D721Med (cell line): Measurements from ENCODE around the gene STAT3.
"Not testable (repeated sequence)": the region's sequence is repeated elsewhere in the genome, so short reads cannot be mapped to it uniquely, and the experiment has no call there.

Source experiments
- DNase-seq: peaks from one replicate; pipeline ENCODE4 v3.0.0; 2011; ENCODE audit warnings: low spot score; ENCODE audit not compliant: insufficient read length
- FAIRE-seq: peaks from 2 replicates; lab custom pipeline; 2011; peaks lifted over from hg19 to GRCh38; lab: Jason Lieb, UNC
- CTCF ChIP-seq: IDR thresholded peaks from 2 replicates; pipeline ENCODE4 v1.5.1; 2012; ENCODE audit warnings: mild to moderate bottlenecking, control low read depth; ENCODE audit not compliant: insufficient read depth; ENCODE audit errors: missing control alignments

The STAT3 gene

GRCh38 chr17:42304187-42305030 is 83.8 kb downstream of the STAT3 start:
- FAIRE-seq = no peak
- TF ChIP-seq CTCF = no peak
- no peak for DNase-seq

GRCh38 chr17:42303694-42304093 is 84.5 kb downstream of the STAT3 start:
- TF ChIP-seq CTCF = no peak
- DNase-seq (no peak), FAIRE-seq (no peak)

- no peak for TF ChIP-seq CTCF
- DNase-seq = no peak
- no peak for FAIRE-seq
These were observed 87.2 kb downstream of the STAT3 start for GRCh38 chr17:42301022-42301421.

- not testable (repeated sequence) for FAIRE-seq, DNase-seq
These were observed 88.3 kb downstream of the STAT3 start for GRCh38 chr17:42299913-42300312.

- not testable (repeated sequence) for DNase-seq, FAIRE-seq
These were observed 88.9 kb downstream of the STAT3 start for GRCh38 chr17:42299361-42299760.

- not testable (repeated sequence) for FAIRE-seq, DNase-seq
These were observed 90.5 kb downstream of the STAT3 start for GRCh38 chr17:42297775-42298174.

GRCh38 chr17:42296012-42296411 is 92.2 kb downstream of the STAT3 start:
- no peak for TF ChIP-seq CTCF
- FAIRE-seq (no peak), DNase-seq (no peak)

- no peak for TF ChIP-seq CTCF
- DNase-seq (no peak), FAIRE-seq (no peak)
These were observed 93.5 kb downstream of the STAT3 start for GRCh38 chr17:42294469-42295398.
